ENCODE results near the gene ALAS2. TPM values are rescaled to one million over a fixed set of nuclear protein-coding genes. Genes with fewer than 3 reads are reported as not detected.

Gene ALAS2
- total RNA-seq, 1 donor from 2014 or later: 0.38 TPM

GRCh38 chrX:55008571-55009358, 22.0 kb downstream of the ALAS2 start:
- Histone ChIP-seq H3K9me3 (replicated peaks) (no peaks in the 10 kb centered on the region), H3K27me3 (ENCODE audit: low read depth) (no peaks in the 10 kb centered on the region), H3K27ac (replicated peaks) (peak overlapping the region; percentile 79), H3K4me1 (peaks cover 20% of the 10 kb centered on the region), H3K36me3 (no peaks in the 10 kb centered on the region), H3K4me3 (no peak overlapping the region)
- no peak for TF ChIP-seq CTCF (IDR thresholded peaks at IDR 0.05; ENCODE audit: borderline replicate concordance)
- intact Hi-C loops (cut with micrococcal nuclease): no loop called here
- peak; percentile 20 for DNase-seq

DNA sequence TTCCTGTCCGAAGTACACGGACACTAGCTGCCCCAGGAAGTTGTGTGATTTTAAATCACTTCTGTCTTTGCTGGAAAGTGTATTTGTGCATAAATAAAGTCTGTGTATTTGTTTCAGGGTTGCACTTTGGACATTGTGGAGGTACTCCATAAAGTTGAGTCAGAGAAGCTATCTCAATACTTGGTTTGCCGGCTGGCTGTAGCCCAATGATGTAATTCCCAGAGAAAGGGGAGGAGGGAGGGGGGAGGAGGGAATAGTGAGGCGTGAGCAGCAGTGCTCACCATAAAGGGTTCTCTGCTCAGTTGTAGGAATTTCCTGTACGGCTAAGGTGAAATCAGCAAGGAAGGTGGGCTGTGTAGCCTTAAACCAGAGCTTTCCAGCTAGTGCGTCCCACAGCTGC, 23.1 kb downstream of the ALAS2 start:
- no peak for TF ChIP-seq CTCF (IDR thresholded peaks at IDR 0.05; ENCODE audit: borderline replicate concordance)
- Histone ChIP-seq H3K4me1 (peaks cover 20% of the 10 kb centered on the region), H3K9me3 (replicated peaks) (no peaks in the 10 kb centered on the region), H3K36me3 (peaks cover 3% of the 10 kb centered on the region), H3K27ac (replicated peaks) (peak overlapping the region; percentile 79), H3K27me3 (ENCODE audit: low read depth) (no peaks in the 10 kb centered on the region), H3K4me3 (no peak overlapping the region)
- intact Hi-C loops (cut with micrococcal nuclease): no loop called here
- DNase-seq: no peak

DNA sequence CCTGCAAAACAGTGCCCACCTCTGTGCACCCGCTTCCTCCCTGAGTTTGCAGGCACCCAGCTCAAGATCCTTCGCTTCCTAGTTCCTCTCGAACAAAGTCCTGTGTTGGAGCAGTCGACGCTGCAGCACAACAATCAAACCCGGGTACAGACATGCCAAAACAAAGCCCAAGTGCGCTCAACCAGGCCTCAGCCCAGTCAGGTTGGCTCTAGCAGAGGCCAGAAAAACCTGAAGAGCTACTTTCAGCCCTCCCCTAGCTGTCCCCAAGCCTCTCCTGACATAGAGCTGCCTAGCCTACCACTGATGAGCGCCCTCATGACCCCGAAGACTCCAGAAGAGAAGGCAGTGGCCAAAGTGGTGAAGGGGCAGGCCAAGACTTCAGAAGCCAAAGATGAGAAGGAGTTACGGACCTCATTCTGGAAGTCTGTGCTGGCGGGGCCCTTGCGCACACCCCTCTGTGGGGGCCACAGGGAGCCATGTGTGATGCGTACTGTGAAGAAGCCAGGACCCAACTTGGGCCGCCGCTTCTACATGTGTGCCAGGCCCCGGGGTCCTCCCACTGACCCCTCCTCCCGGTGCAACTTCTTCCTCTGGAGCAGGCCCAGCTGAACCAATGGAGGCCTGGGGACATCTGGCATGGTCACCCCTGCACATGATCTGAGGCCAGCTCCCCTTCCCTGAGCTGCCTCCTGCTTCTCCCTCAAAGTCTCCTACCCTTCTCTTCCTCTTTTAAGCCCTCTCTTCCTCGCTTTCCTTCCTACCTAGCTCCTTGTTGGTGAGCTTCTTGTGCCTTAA, 23.8 kb downstream of the ALAS2 start:
- H3K36me3 ChIP-seq: peaks cover 3% of the 10 kb centered on the region
- peaks cover 20% of the 10 kb centered on the region for H3K4me1 ChIP-seq
- TF ChIP-seq CTCF (IDR thresholded peaks at IDR 0.05; ENCODE audit: borderline replicate concordance): no peak
- no peaks in the 10 kb centered on the region for H3K9me3 ChIP-seq (replicated peaks)
- H3K27me3 ChIP-seq (ENCODE audit: low read depth): no peaks in the 10 kb centered on the region
- intact Hi-C loops (cut with micrococcal nuclease): no loop called here
- H3K4me3 ChIP-seq: no peak overlapping the region
- peak overlapping the region; percentile 79 for H3K27ac ChIP-seq (replicated peaks)
- DNase-seq: no peak

- H3K27me3 ChIP-seq (ENCODE audit: low read depth): no peaks in the 10 kb centered on the region
- no peak for DNase-seq
- H3K9me3 ChIP-seq (replicated peaks): no peaks in the 10 kb centered on the region
- intact Hi-C loops (cut with micrococcal nuclease): no loop called here
- no peak for TF ChIP-seq CTCF (IDR thresholded peaks at IDR 0.05; ENCODE audit: borderline replicate concordance)
- H3K27ac ChIP-seq (replicated peaks): no peak overlapping the region
- peaks cover 3% of the 10 kb centered on the region for H3K36me3 ChIP-seq
- H3K4me3 ChIP-seq: no peak overlapping the region
- peaks cover 30% of the 10 kb centered on the region for H3K4me1 ChIP-seq
Observed at GRCh38 chrX:55005256-55005655, 25.5 kb downstream of the ALAS2 start.

DNA sequence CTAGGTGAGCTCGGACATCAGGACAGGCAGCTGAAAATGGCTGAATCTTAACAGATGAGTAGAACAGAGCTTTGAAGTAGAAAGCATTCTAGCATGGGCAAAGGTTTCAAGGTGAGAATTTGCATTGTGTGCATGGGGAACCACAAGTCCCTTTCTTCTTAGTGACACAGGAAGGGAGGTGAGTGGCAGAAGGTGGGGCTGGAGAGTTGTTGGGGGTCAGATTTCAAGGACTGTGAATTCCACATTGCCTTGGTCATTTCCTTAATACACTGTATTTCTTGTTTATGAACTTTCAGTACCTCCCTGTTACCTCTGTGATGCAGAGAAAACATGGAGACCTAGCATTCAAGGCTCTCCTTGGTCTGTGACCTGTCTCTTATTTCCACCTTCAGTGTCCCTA, 26.5 kb downstream of the ALAS2 start:
- H3K4me3 ChIP-seq: no peak overlapping the region
- H3K9me3 ChIP-seq (replicated peaks): no peaks in the 10 kb centered on the region
- intact Hi-C loops (cut with micrococcal nuclease): no loop called here
- peaks cover 29% of the 10 kb centered on the region for H3K4me1 ChIP-seq
- DNase-seq: no peak
- H3K27me3 ChIP-seq (ENCODE audit: low read depth): no peaks in the 10 kb centered on the region
- peaks cover 3% of the 10 kb centered on the region for H3K36me3 ChIP-seq
- H3K27ac ChIP-seq (replicated peaks): no peak overlapping the region
- no peak for TF ChIP-seq CTCF (IDR thresholded peaks at IDR 0.05; ENCODE audit: borderline replicate concordance)

Measured in left ventricle myocardium inferior (tissue), 1 donor.